Activated T-cell treated with anti-CD3 and anti-CD28 coated beads, Interleukin-2, amount 50 U/mL, for 24 hours (primary cell): ENCODE measurements around the gene RASL10A.

ENCODE experiments used
- DNase-seq: peaks from one replicate; pipeline ENCODE4 v3.0.0-alpha.2; 2020
- H3K27ac Mint-ChIP-seq: 2 replicates; pipeline ENCODE4 v1.8.0; 2020; ENCODE audit warnings: mild to moderate bottlenecking, mixed read lengths
- H3K27me3 Mint-ChIP-seq: 2 replicates; pipeline ENCODE4 v1.8.0; 2020; ENCODE audit warnings: mixed read lengths
- H3K36me3 Mint-ChIP-seq: 2 replicates; pipeline ENCODE4 v1.8.0; 2020; ENCODE audit warnings: low read depth, mixed read lengths
- H3K4me1 Mint-ChIP-seq: 2 replicates; pipeline ENCODE4 v1.8.0; 2020; ENCODE audit warnings: low read depth, mixed read lengths
- H3K4me3 Mint-ChIP-seq: 2 replicates; pipeline ENCODE4 v1.8.0; 2020; ENCODE audit warnings: mild to moderate bottlenecking, moderate library complexity, mixed read lengths
- H3K9me3 Mint-ChIP-seq: 2 replicates; pipeline ENCODE4 v1.8.0; 2020; ENCODE audit warnings: mixed read lengths

RASL10A gene

GRCh38 chr22:29291215-29291614 lies 24.3 kb downstream of the RASL10A start:
- no peaks in the 10 kb centered on the region for H3K9me3 Mint-ChIP-seq
- H3K36me3 Mint-ChIP-seq: peaks cover 99% of the 10 kb centered on the region
- no peaks in the 10 kb centered on the region for H3K27me3 Mint-ChIP-seq
- H3K4me3 Mint-ChIP-seq: no peak overlapping the region
- peaks cover 17% of the 10 kb centered on the region for H3K4me1 Mint-ChIP-seq
- no peak for DNase-seq
- peak overlapping the region; percentile 8 for H3K27ac Mint-ChIP-seq

- Mint-ChIP-seq H3K9me3 (no peaks in the 10 kb centered on the region), H3K4me1 (peaks cover 20% of the 10 kb centered on the region), H3K27me3 (no peaks in the 10 kb centered on the region), H3K27ac (no peak overlapping the region), H3K4me3 (no peak overlapping the region), H3K36me3 (peaks cover 99% of the 10 kb centered on the region)
- DNase-seq: no peak
Measured at GRCh38 chr22:29290061-29290460, 25.4 kb downstream of the RASL10A start.

GRCh38 chr22:29288837-29289236 lies 26.7 kb downstream of the RASL10A start:
- Mint-ChIP-seq H3K27me3 (no peaks in the 10 kb centered on the region), H3K27ac (peak overlapping the region; percentile 73), H3K9me3 (no peaks in the 10 kb centered on the region), H3K4me1 (peaks cover 25% of the 10 kb centered on the region), H3K4me3 (no peak overlapping the region), H3K36me3 (peaks cover 99% of the 10 kb centered on the region)
- DNase-seq: no peak

- DNase-seq: no peak
- H3K27ac Mint-ChIP-seq: peak overlapping the region; percentile 63
- no peak overlapping the region for H3K4me3 Mint-ChIP-seq
- no peaks in the 10 kb centered on the region for H3K9me3 Mint-ChIP-seq
- H3K36me3 Mint-ChIP-seq: peaks cover 99% of the 10 kb centered on the region
- H3K27me3 Mint-ChIP-seq: no peaks in the 10 kb centered on the region
- peaks cover 27% of the 10 kb centered on the region for H3K4me1 Mint-ChIP-seq
Measured at GRCh38 chr22:29284196-29284595, 31.3 kb downstream of the RASL10A start.

GRCh38 chr22:29277927-29278326 lies 37.6 kb downstream of the RASL10A start:
- peak overlapping the region; percentile 5 for H3K27ac Mint-ChIP-seq
- peaks cover 54% of the 10 kb centered on the region for H3K4me1 Mint-ChIP-seq
- H3K27me3 Mint-ChIP-seq: no peaks in the 10 kb centered on the region
- DNase-seq: no peak
- H3K4me3 Mint-ChIP-seq: no peak overlapping the region
- peaks cover 100% of the 10 kb centered on the region for H3K36me3 Mint-ChIP-seq
- no peaks in the 10 kb centered on the region for H3K9me3 Mint-ChIP-seq

GRCh38 chr22:29275819-29276565 lies 39.5 kb downstream of the RASL10A start:
- no peaks in the 10 kb centered on the region for H3K27me3 Mint-ChIP-seq
- H3K4me1 Mint-ChIP-seq: peaks cover 72% of the 10 kb centered on the region
- DNase-seq: no peak
- peak overlapping the region; percentile 68 for H3K27ac Mint-ChIP-seq
- no peak overlapping the region for H3K4me3 Mint-ChIP-seq
- H3K36me3 Mint-ChIP-seq: peaks cover 100% of the 10 kb centered on the region
- no peaks in the 10 kb centered on the region for H3K9me3 Mint-ChIP-seq

- DNase-seq: no peak
- H3K4me3 Mint-ChIP-seq: no peak overlapping the region
- peak overlapping the region; percentile 44 for H3K27ac Mint-ChIP-seq
- H3K9me3 Mint-ChIP-seq: no peaks in the 10 kb centered on the region
- no peaks in the 10 kb centered on the region for H3K27me3 Mint-ChIP-seq
- H3K4me1 Mint-ChIP-seq: peaks cover 78% of the 10 kb centered on the region
- peaks cover 100% of the 10 kb centered on the region for H3K36me3 Mint-ChIP-seq
Measured at GRCh38 chr22:29275167-29275566, 40.3 kb downstream of the RASL10A start.

GRCh38 chr22:29272624-29273023 lies 42.9 kb downstream of the RASL10A start:
- peaks cover 96% of the 10 kb centered on the region for H3K36me3 Mint-ChIP-seq
- peak overlapping the region; percentile 94 for H3K4me3 Mint-ChIP-seq
- no peaks in the 10 kb centered on the region for H3K9me3 Mint-ChIP-seq
- H3K27ac Mint-ChIP-seq: peak overlapping the region; percentile 83
- peaks cover 76% of the 10 kb centered on the region for H3K4me1 Mint-ChIP-seq
- no peak for DNase-seq
- H3K27me3 Mint-ChIP-seq: no peaks in the 10 kb centered on the region

GRCh38 chr22:29270475-29271271 lies 44.8 kb downstream of the RASL10A start:
- Mint-ChIP-seq H3K4me1 (peaks cover 70% of the 10 kb centered on the region), H3K27me3 (no peaks in the 10 kb centered on the region), H3K9me3 (no peaks in the 10 kb centered on the region), H3K27ac (peak overlapping the region; percentile 100), H3K36me3 (peaks cover 94% of the 10 kb centered on the region), H3K4me3 (peak overlapping the region; percentile 94)
- peak; percentile 23 for DNase-seq

- Mint-ChIP-seq H3K4me3 (peak overlapping the region; percentile 94), H3K9me3 (no peaks in the 10 kb centered on the region), H3K4me1 (peaks cover 64% of the 10 kb centered on the region), H3K36me3 (peaks cover 92% of the 10 kb centered on the region), H3K27me3 (no peaks in the 10 kb centered on the region), H3K27ac (peak overlapping the region; percentile 100)
- peak; percentile 34 for DNase-seq
Measured at GRCh38 chr22:29269731-29270474, 45.6 kb downstream of the RASL10A start.

GRCh38 chr22:29269230-29269604 lies 46.3 kb downstream of the RASL10A start:
- Mint-ChIP-seq H3K36me3 (peaks cover 92% of the 10 kb centered on the region), H3K4me3 (peak overlapping the region; percentile 94), H3K4me1 (peaks cover 58% of the 10 kb centered on the region), H3K27ac (peak overlapping the region; percentile 100), H3K9me3 (no peaks in the 10 kb centered on the region), H3K27me3 (no peaks in the 10 kb centered on the region)
- no peak for DNase-seq

GRCh38 chr22:29268511-29269229 lies 46.8 kb downstream of the RASL10A start:
- Mint-ChIP-seq H3K4me3 (peak overlapping the region; percentile 94), H3K27ac (peak overlapping the region; percentile 100), H3K27me3 (no peaks in the 10 kb centered on the region), H3K36me3 (peaks cover 90% of the 10 kb centered on the region), H3K9me3 (no peaks in the 10 kb centered on the region), H3K4me1 (peaks cover 52% of the 10 kb centered on the region)
- peak; percentile 76 for DNase-seq

GRCh38 chr22:29267858-29268510 lies 47.5 kb downstream of the RASL10A start, which contains the start of the genes EWSR1 and RHBDD3:
TSS of gene EWSR1 (plus strand) at chr22:29268268. CDS start at chr22:29268337, 69 bp downstream.
TSS of gene RHBDD3 (minus strand) at chr22:29267981. CDS start at chr22:29265626, 2,355 bp downstream.
- H3K9me3 Mint-ChIP-seq: no peaks in the 10 kb centered on the region
- peak within 1 kb of the TSS; percentile 100 for H3K27ac Mint-ChIP-seq
- no peaks in the 10 kb centered on the region for H3K27me3 Mint-ChIP-seq
- peaks cover 45% of the 10 kb centered on the region for H3K4me1 Mint-ChIP-seq
- H3K36me3 Mint-ChIP-seq: peaks cover 87% of the 10 kb centered on the region
- H3K4me3 Mint-ChIP-seq: peak within 1 kb of the TSS; percentile 94
- DNase-seq: peak; percentile 99
